Endothelial cell of umbilical vein (primary cell): ENCODE data around the gene TACSTD2. TPM values are rescaled to one million over a fixed set of nuclear protein-coding genes. Genes with fewer than 3 reads are reported as not detected.

ENCODE experiments used
- BruUV-seq: library from RNA; stranded (reverse); fragments of 400-500 nt; replicated peaks from 2 replicates; lab custom pipeline; 2021; lab: Mats Ljungman, UMichigan
- CTCF ChIA-PET: fragments of 300-600, 350-600 bp; sonication (Branson Sonifier 250); formaldehyde crosslinking; loops from one replicate; lab custom pipeline; 2021; ENCODE audit warnings: antibody characterized with exemption, inconsistent platforms; lab: Charles Lee
- POLR2A ChIA-PET: fragments of 300-600, 350-600 bp; sonication (Branson Sonifier 250); formaldehyde crosslinking; loops from one replicate; lab custom pipeline; 2021; ENCODE audit warnings: antibody characterized with exemption, inconsistent platforms; lab: Charles Lee
- DNase-seq: peaks from one replicate; pipeline ENCODE4 v3.0.0-alpha.2; 2011; ENCODE audit warnings: low read depth, low spot score
- FAIRE-seq: peaks from 2 replicates; lab custom pipeline; 2011; peaks lifted over from hg19 to GRCh38; lab: Jason Lieb, UNC
- H2AFZ ChIP-seq: 2 replicates; pipeline ENCODE4 v1.6.0; 2012; ENCODE audit warnings: low read depth, low read length, control low read depth, inconsistent platforms
- H3K27ac ChIP-seq: 2 replicates; pipeline ENCODE4 v1.5.1; 2011; ENCODE audit warnings: low read depth, mild to moderate bottlenecking, control low read depth, low read length, moderate library complexity; ENCODE audit not compliant: insufficient read depth
- H3K27me3 ChIP-seq, 2 experiments: 2 replicates each; pipeline versions ENCODE4 v1.6.0 to v1.6.1; 2011; ENCODE audit warnings: low read length in 2 of 2, mixed read lengths in 1 of 2; ENCODE audit not compliant: control insufficient read depth in 2 of 2, insufficient read depth in 2 of 2
- H3K36me3 ChIP-seq, 2 experiments: 2 replicates in 1 of 2; 3 replicates in 1 of 2; pipeline ENCODE4 v1.5.1; 2011; ENCODE audit warnings: low read length in 2 of 2, mild to moderate bottlenecking in 1 of 2, moderate library complexity in 1 of 2; ENCODE audit not compliant: control insufficient read depth in 2 of 2, insufficient read depth in 2 of 2; ENCODE audit errors: extremely low read depth in 1 of 2
- H3K4me1 ChIP-seq: 3 replicates; pipeline ENCODE4 v1.5.1; 2011; ENCODE audit warnings: mild to moderate bottlenecking, low read length; ENCODE audit not compliant: control insufficient read depth, insufficient read depth; ENCODE audit errors: extremely low read depth
- H3K4me2 ChIP-seq: 2 replicates; pipeline ENCODE4 v1.6.1; 2011; ENCODE audit warnings: low read length, control low read depth, mixed read lengths; ENCODE audit not compliant: insufficient read depth
- H3K4me3 ChIP-seq, 3 experiments: fragments of 200-600 bp in 1 of 3; sonication (generic), shearing (Covaris generic) in 1 of 3; replicated peaks in 1 of 3; 2 replicates each; pipeline ENCODE4 v1.5.1; 2011 to 2016; ENCODE audit warnings: control low read depth in 3 of 3, low read length in 3 of 3, mild to moderate bottlenecking in 2 of 3, inconsistent platforms in 1 of 3, low read depth in 1 of 3, moderate library complexity in 1 of 3; ENCODE audit not compliant: insufficient read depth in 1 of 3
- H3K79me2 ChIP-seq: 2 replicates; pipeline ENCODE4 v1.6.0; 2012; ENCODE audit warnings: low read length, inconsistent platforms; ENCODE audit not compliant: control insufficient read depth, insufficient read depth
- H3K9ac ChIP-seq: replicated peaks from 2 replicates; pipeline ENCODE3; 2011; ENCODE audit warnings: low read length, control low read depth; ENCODE audit not compliant: insufficient read depth; ENCODE audit errors: extremely low read depth
- H3K9me1 ChIP-seq: replicated peaks from 3 replicates; pipeline ENCODE4 v1.6.0; 2011; ENCODE audit warnings: mild to moderate bottlenecking, low read length; ENCODE audit not compliant: control insufficient read depth, insufficient read depth; ENCODE audit errors: extremely low read depth
- H3K9me3 ChIP-seq: replicated peaks from 2 replicates; pipeline ENCODE4 v1.5.1; 2012; ENCODE audit warnings: low read length, inconsistent platforms; ENCODE audit not compliant: control insufficient read depth, insufficient read depth
- H4K20me1 ChIP-seq: replicated peaks from 2 replicates; pipeline ENCODE3; 2011; ENCODE audit warnings: mild to moderate bottlenecking, low read length; ENCODE audit not compliant: control insufficient read depth, insufficient read depth; ENCODE audit errors: extremely low read depth
- CTCF ChIP-seq, 2 donors: IDR thresholded peaks; 1 replicate in 1 of 2; 2 replicates in 1 of 2; pipeline ENCODE4 v1.5.1; 2011; ENCODE audit warnings: low read length in 2 of 2, mild to moderate bottlenecking in 2 of 2, moderate library complexity in 2 of 2, control low read depth in 1 of 2, inconsistent platforms in 1 of 2, low read depth in 1 of 2; ENCODE audit not compliant: insufficient read depth in 1 of 2; ENCODE audit errors: extremely low read depth in 1 of 2
- EZH2 ChIP-seq: IDR thresholded peaks from 2 replicates; pipeline ENCODE4 v1.6.1; 2012; ENCODE audit warnings: borderline replicate concordance, low read depth, mild to moderate bottlenecking, moderate library complexity, low read length, inconsistent platforms; ENCODE audit not compliant: severe bottlenecking
- FOS ChIP-seq: IDR thresholded peaks from 2 replicates; pipeline ENCODE4 v1.6.1; 2011; ENCODE audit warnings: mild to moderate bottlenecking, low read length, moderate library complexity, borderline replicate concordance; ENCODE audit not compliant: insufficient read depth
- GATA2 ChIP-seq: IDR thresholded peaks from 2 replicates; pipeline ENCODE4 v1.7.0; 2011; ENCODE audit warnings: low read depth, mild to moderate bottlenecking, moderate library complexity, mixed read lengths, low read length; ENCODE audit not compliant: insufficient read length, insufficient read depth
- JUN ChIP-seq: IDR thresholded peaks from 2 replicates; pipeline ENCODE4 v1.6.1; 2011; ENCODE audit warnings: borderline replicate concordance, low read depth; ENCODE audit not compliant: insufficient read length, insufficient read depth
- MYC ChIP-seq: IDR thresholded peaks from one replicate; pipeline ENCODE4 v1.6.1; 2011; ENCODE audit warnings: mild to moderate bottlenecking, low read depth, low read length
- POLR2A ChIP-seq: IDR thresholded peaks from 2 replicates; pipeline ENCODE4 v1.6.1; 2012; ENCODE audit warnings: low read depth, mild to moderate bottlenecking, control low read depth, low read length
- POLR2AphosphoS5 ChIP-seq: IDR thresholded peaks from 2 replicates; pipeline ENCODE4 v1.6.1; 2012; ENCODE audit warnings: low read depth, mild to moderate bottlenecking, control low read depth, low read length, moderate library complexity; ENCODE audit not compliant: insufficient read depth
- dilution Hi-C: fragments of 300-500 bp; cut with MboI; formaldehyde crosslinking; loops from one replicate; pipeline ENCODE4 v1.15.0; 2019; ENCODE audit warnings: low sequenced_read_pairs; ENCODE audit not compliant: extremely low pct_ligation_motif_present
- intact Hi-C: fragments of 100-400 bp; cut with micrococcal nuclease; formaldehyde crosslinking; loops from one replicate; pipeline ENCODE4 v1.10.0; 2022
- polyA plus RNA-seq, 4 experiments: library from polyadenylated mRNA; depleted of rRNA in 3 of 4; stranded (reverse) in 3 of 4; unstranded in 1 of 4; fragments of >200 nt; gene quantifications; 2 replicates each; pipeline versions ENCODE4 v1.2.1 to v1.2.3, GENCODE V29; 2011 to 2012; ENCODE audit warnings: missing spikeins in 1 of 4
- total RNA-seq: library from RNA; stranded (reverse); gene quantifications from 2 replicates; pipeline ENCODE4 v1.2.3, GENCODE V29; 2021
- TF ChIP-seq, protein P1 (sequence below): IDR thresholded peaks from 2 replicates; pipeline ENCODE4 v1.6.1; 2011; ENCODE audit not compliant: insufficient read depth, insufficient read length

The TACSTD2 gene
- total and polyA plus RNA-seq, 2 donors (not counting 3 experiments of a cell fraction or from before 2014, with no cell fraction given), result 30.7 to 43.3 TPM

GRCh38 chr1:58584082-58584895 lies 7.2 kb upstream of the TACSTD2 start:
- no peaks in the 10 kb centered on the region for H3K9me3 ChIP-seq
- ChIA-PET CTCF (interaction anchor here (1.3 to 3.4 kb wide), 4 partner anchors 8 to 69 kb away, joined by 3 to 26 read pairs (median 10); partner anchors contain the start of gene OMA1), POLR2A (interaction anchor here (0.6 to 1.0 kb wide), 3 partner anchors 8 to 38 kb away, joined by 3 to 5 read pairs (median 3); partner anchors contain the start of gene OMA1)
- H3K79me2 ChIP-seq, result peaks cover 28% of the 10 kb centered on the region
- TF ChIP-seq CTCF (IDR thresholded peaks at IDR 0.05; ENCODE audit: extremely low read depth in 1 of 2, insufficient read depth in 1 of 2, low read depth in 1 of 2, low read length in 2 of 2) (no peak), MYC (no peak), FOS (peak; percentile 93), POLR2AphosphoS5 (peak; percentile 64), EZH2 (no peak), POLR2A (no peak), JUN (peak; percentile 83), GATA2 (peak; percentile 75)
- TF ChIP-seq, protein P1, sequence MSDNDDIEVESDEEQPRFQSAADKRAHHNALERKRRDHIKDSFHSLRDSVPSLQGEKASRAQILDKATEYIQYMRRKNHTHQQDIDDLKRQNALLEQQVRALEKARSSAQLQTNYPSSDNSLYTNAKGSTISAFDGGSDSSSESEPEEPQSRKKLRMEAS, result no peak
- dilution Hi-C loops, result no loop called here
- no peaks in the 10 kb centered on the region for H4K20me1 ChIP-seq
- DNase-seq (peak; percentile 89), FAIRE-seq (peak; percentile 83)
- H3K9ac ChIP-seq, result peak overlapping the region; percentile 68
- peak overlapping the region; percentile 28 for H2AFZ ChIP-seq
- TSS peak; percentile 77 for BruUV-seq
- H3K9me1 ChIP-seq, result no peaks in the 10 kb centered on the region
- peak overlapping the region in 1 of 3 experiments; percentile 6 for H3K4me3 ChIP-seq
- peak overlapping the region; percentile 89 for H3K27ac ChIP-seq
- no peaks in the 10 kb centered on the region for H3K27me3 ChIP-seq
- H3K4me2 ChIP-seq, result peak overlapping the region; percentile 87
- H3K36me3 ChIP-seq, result no peaks in the 10 kb centered on the region
- intact Hi-C loops, result loop anchor here (1.0 kb wide), 1 partner anchor 8 kb away; no protein-coding TSS in a partner anchor
- peaks cover 40% of the 10 kb centered on the region for H3K4me1 ChIP-seq
